ENCODE results near the gene SETBP1.

Gene SETBP1

GRCh38 chr18:44866103-44866502, 185.4 kb downstream of the SETBP1 start:
- H3K27me3 ChIP-seq (replicated peaks; ENCODE audit: control insufficient read depth, insufficient read depth, low read length) = no peaks in the 10 kb centered on the region; the same call in 1 of the 2 replicates
- no peak for DNase-seq (ENCODE audit: extremely low read depth, insufficient read length)
- no peak overlapping the region for H3K4me3 ChIP-seq (replicated peaks; ENCODE audit: low read depth, low read length)
- no peaks in the 10 kb centered on the region for H3K36me3 ChIP-seq (ENCODE audit: control insufficient read depth, insufficient read depth, low read length)
- no peak for TF ChIP-seq CTCF (IDR thresholded peaks at IDR 0.05; ENCODE audit: insufficient read depth, low read length, poor library complexity, severe bottlenecking)

GRCh38 chr18:44869533-44869932, 188.8 kb downstream of the SETBP1 start:
- H3K4me3 ChIP-seq (replicated peaks; ENCODE audit: low read depth, low read length) = no peak overlapping the region
- DNase-seq (ENCODE audit: extremely low read depth, insufficient read length) = no peak
- TF ChIP-seq CTCF (IDR thresholded peaks at IDR 0.05; ENCODE audit: insufficient read depth, low read length, poor library complexity, severe bottlenecking) = no peak
- H3K36me3 ChIP-seq (ENCODE audit: control insufficient read depth, insufficient read depth, low read length) = no peaks in the 10 kb centered on the region
- H3K27me3 ChIP-seq (replicated peaks; ENCODE audit: control insufficient read depth, insufficient read depth, low read length) = no peaks in the 10 kb centered on the region; the same call in 1 of the 2 replicates

GRCh38 chr18:44870631-44871502, 190.2 kb downstream of the SETBP1 start:
- Histone ChIP-seq H3K27me3 (replicated peaks; ENCODE audit: control insufficient read depth, insufficient read depth, low read length) (no peaks in the 10 kb centered on the region; the same call in 1 of the 2 replicates), H3K4me3 (replicated peaks; ENCODE audit: low read depth, low read length) (no peak overlapping the region), H3K36me3 (ENCODE audit: control insufficient read depth, insufficient read depth, low read length) (no peaks in the 10 kb centered on the region)
- TF ChIP-seq CTCF (IDR thresholded peaks at IDR 0.05; ENCODE audit: insufficient read depth, low read length, poor library complexity, severe bottlenecking) = no peak
- DNase-seq (ENCODE audit: extremely low read depth, insufficient read length) = no peak

GRCh38 chr18:44871771-44872170, 191.1 kb downstream of the SETBP1 start:
- H3K36me3 ChIP-seq (ENCODE audit: control insufficient read depth, insufficient read depth, low read length) = no peaks in the 10 kb centered on the region
- DNase-seq (ENCODE audit: extremely low read depth, insufficient read length) = no peak
- no peak overlapping the region for H3K4me3 ChIP-seq (replicated peaks; ENCODE audit: low read depth, low read length)
- H3K27me3 ChIP-seq (replicated peaks; ENCODE audit: control insufficient read depth, insufficient read depth, low read length) = no peaks in the 10 kb centered on the region; the same call in 1 of the 2 replicates
- no peak for TF ChIP-seq CTCF (IDR thresholded peaks at IDR 0.05; ENCODE audit: insufficient read depth, low read length, poor library complexity, severe bottlenecking)

- no peaks in the 10 kb centered on the region for H3K36me3 ChIP-seq (ENCODE audit: control insufficient read depth, insufficient read depth, low read length)
- no peak for TF ChIP-seq CTCF (IDR thresholded peaks at IDR 0.05; ENCODE audit: insufficient read depth, low read length, poor library complexity, severe bottlenecking)
- DNase-seq (ENCODE audit: extremely low read depth, insufficient read length) = no peak
- no peaks in the 10 kb centered on the region; the same call in 1 of the 2 replicates for H3K27me3 ChIP-seq (replicated peaks; ENCODE audit: control insufficient read depth, insufficient read depth, low read length)
- H3K4me3 ChIP-seq (replicated peaks; ENCODE audit: low read depth, low read length) = no peak overlapping the region
Observed at GRCh38 chr18:44876024-44876423, 195.3 kb downstream of the SETBP1 start.
